Progenitor cell of endocrine pancreas (in vitro differentiated cells): ENCODE data around the gene CNIH3. TPM values are rescaled to one million over a fixed set of nuclear protein-coding genes. Genes with fewer than 3 reads are reported as not detected.

Experiments used
- DNase-seq: peaks from one replicate; pipeline ENCODE4 v3.0.0; 2021; ENCODE audit warnings: low spot score; ENCODE audit not compliant: unreplicated experiment
- H3K27ac Mint-ChIP-seq: 2 replicates; pipeline ENCODE4 v1.8.0; 2021; ENCODE audit warnings: mild to moderate bottlenecking, moderate library complexity, mixed read lengths
- H3K27me3 Mint-ChIP-seq: 2 replicates; pipeline ENCODE4 v1.8.0; 2021; ENCODE audit warnings: mixed read lengths
- H3K36me3 Mint-ChIP-seq: 2 replicates; pipeline ENCODE4 v1.8.0; 2022; ENCODE audit warnings: mixed read lengths; ENCODE audit not compliant: insufficient read depth
- H3K4me1 Mint-ChIP-seq: 2 replicates; pipeline ENCODE4 v1.8.0; 2021; ENCODE audit warnings: low read depth, mixed read lengths
- H3K4me3 Mint-ChIP-seq: 2 replicates; pipeline ENCODE4 v1.8.0; 2021; ENCODE audit warnings: low read depth, mild to moderate bottlenecking, moderate library complexity, mixed read lengths
- H3K9me3 Mint-ChIP-seq: 2 replicates; pipeline ENCODE4 v1.8.0; 2021; ENCODE audit warnings: low read depth, mixed read lengths
- CTCF ChIP-seq: fragments of 200-600 bp; sonication (generic); IDR thresholded peaks from one replicate; pipeline ENCODE4 v1.5.0; 2021; ENCODE audit warnings: antibody characterized with exemption, mild to moderate bottlenecking; ENCODE audit not compliant: unreplicated experiment
- total RNA-seq: library from RNA; stranded (reverse); gene quantifications from 2 replicates; pipeline ENCODE4 v1.2.1, GENCODE V29; 2021

Gene CNIH3
- total RNA-seq, 1 donor from 2014 or later, result 3.2 TPM

DNA sequence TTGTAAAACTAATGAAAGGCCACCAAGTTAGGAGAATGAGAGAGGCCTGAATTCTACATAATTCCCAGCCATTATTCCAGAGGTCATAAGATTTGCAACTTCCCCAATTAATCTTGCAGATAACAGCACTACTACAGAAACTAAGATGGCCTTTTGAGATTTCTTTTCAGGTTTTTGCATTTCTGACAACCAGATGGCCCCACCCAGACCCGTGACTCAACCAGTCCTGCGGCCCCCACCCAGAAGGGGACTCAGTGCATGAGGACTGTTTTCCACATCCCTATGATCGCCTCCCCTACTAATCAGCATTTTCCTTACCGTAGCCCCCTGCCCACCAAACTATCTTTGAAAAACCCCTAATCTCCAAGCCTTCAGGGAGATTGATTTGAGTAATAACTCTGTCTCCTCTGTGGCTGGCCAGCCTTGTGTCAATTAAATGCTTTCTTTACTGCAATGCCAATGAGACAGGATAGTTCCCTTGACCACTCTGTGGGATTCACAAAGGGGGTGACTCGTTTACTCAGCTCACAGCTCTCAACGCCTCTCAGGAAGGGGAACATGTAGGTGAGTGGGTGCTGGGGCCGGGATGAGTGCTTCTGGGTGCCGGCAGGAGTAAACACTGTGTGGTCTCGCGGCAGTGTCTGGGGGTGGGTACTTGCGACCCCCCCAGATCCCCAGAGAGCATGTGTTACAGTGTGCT lies 10.5 kb upstream of the CNIH3 start:
- no peak for TF ChIP-seq CTCF
- H3K4me1 Mint-ChIP-seq, result peaks cover 14% of the 10 kb centered on the region
- no peak overlapping the region for H3K4me3 Mint-ChIP-seq
- peaks cover 1% of the 10 kb centered on the region for H3K36me3 Mint-ChIP-seq
- peaks cover 9% of the 10 kb centered on the region for H3K27me3 Mint-ChIP-seq
- H3K27ac Mint-ChIP-seq, result no peak overlapping the region
- no peak for DNase-seq
- H3K9me3 Mint-ChIP-seq, result peaks cover 11% of the 10 kb centered on the region

DNA sequence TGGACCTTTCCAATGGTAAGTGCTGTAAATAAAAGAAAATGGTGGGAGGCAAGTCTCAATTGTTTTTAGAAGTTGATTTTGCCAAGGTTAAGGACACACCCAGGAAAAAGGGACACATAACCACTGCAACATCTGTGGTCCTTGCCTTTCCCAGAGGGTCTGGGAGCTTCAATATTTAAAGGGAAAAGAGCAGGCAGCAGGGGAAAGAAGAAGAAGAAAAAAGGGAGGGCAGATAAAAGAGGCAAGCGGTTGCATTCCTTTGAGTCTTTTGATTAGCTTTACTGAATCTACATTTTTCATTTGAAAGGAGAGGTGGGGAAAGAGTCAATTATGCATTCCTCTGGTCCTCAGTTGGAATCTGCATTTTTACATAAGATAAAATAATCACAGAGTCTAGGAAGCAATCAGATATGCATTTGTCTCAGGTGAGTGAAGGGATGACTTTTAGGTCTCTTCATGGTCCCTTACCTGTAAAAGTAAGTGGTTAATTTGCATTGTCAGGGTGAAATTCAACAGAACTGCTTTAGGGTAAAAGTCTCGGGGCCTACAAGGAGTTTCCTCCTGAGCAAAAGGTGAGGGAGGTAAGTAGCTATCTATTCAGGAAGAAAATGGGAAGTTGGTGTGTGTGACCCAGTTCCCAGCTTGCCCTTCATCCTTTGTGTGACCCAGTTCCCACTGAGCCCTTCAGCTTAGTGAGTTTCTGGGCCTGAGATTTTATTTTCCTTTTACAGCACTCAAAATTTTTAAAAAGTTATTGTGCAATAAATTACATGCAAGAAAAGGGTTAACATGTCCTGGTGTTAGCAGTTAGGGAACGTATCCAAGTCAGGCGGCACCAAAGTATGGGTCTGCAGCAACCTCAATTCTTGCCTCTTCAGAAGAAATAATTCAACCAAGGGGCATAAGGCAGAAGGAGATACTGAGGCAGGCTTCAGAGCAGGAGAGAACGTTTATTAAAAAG lies 8.6 kb upstream of the CNIH3 start:
- Mint-ChIP-seq H3K27ac (no peak overlapping the region), H3K27me3 (peaks cover 19% of the 10 kb centered on the region), H3K4me3 (no peak overlapping the region), H3K36me3 (peaks cover 1% of the 10 kb centered on the region), H3K4me1 (peaks cover 14% of the 10 kb centered on the region), H3K9me3 (peaks cover 11% of the 10 kb centered on the region)
- no peak for DNase-seq
- no peak for TF ChIP-seq CTCF

- Mint-ChIP-seq H3K36me3 (peaks cover 1% of the 10 kb centered on the region), H3K9me3 (peaks cover 11% of the 10 kb centered on the region), H3K27me3 (peaks cover 25% of the 10 kb centered on the region), H3K27ac (no peak overlapping the region), H3K4me1 (peaks cover 13% of the 10 kb centered on the region), H3K4me3 (no peak overlapping the region)
- no peak for TF ChIP-seq CTCF
- no peak for DNase-seq
These were observed 6.8 kb upstream of the CNIH3 start for GRCh38 chr1:224609333-224609732.

- Mint-ChIP-seq H3K4me3 (no peak overlapping the region), H3K4me1 (peaks cover 16% of the 10 kb centered on the region), H3K36me3 (peaks cover 1% of the 10 kb centered on the region), H3K9me3 (peaks cover 5% of the 10 kb centered on the region), H3K27me3 (peaks cover 47% of the 10 kb centered on the region), H3K27ac (no peak overlapping the region)
- no peak for TF ChIP-seq CTCF
- DNase-seq, result no peak
These were observed 3.9 kb upstream of the CNIH3 start for GRCh38 chr1:224612246-224612645.

DNA sequence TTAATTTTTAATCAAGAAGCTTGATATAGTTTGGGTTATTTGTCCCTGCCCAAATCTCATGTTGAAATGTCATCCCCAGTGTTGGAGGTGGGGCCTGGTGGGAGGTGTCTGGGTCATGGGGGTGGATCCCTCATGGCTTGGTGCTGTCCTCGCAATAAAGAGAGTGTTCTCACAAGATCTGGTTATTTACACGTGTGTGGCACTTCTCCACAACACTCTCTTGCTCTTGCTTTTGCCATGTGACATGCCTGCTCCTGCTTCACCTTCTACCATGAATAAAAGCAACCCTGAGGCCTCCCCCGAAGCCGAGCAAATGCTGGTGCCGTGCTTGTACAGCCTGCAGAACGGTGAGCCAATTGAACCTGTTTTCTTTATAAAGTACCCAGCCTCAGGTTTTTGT lies 2.6 kb upstream of the CNIH3 start:
- H3K27ac Mint-ChIP-seq, result no peak overlapping the region
- H3K36me3 Mint-ChIP-seq, result peaks cover 1% of the 10 kb centered on the region
- H3K4me3 Mint-ChIP-seq, result no peak overlapping the region
- H3K27me3 Mint-ChIP-seq, result peaks cover 59% of the 10 kb centered on the region
- TF ChIP-seq CTCF, result no peak
- peaks cover 12% of the 10 kb centered on the region for H3K4me1 Mint-ChIP-seq
- H3K9me3 Mint-ChIP-seq, result peaks cover 5% of the 10 kb centered on the region
- DNase-seq, result no peak
